Activated CD8-positive, alpha-beta memory T cell treated with anti-CD3 and anti-CD28 coated beads, Interleukin-2, amount 50 U/mL, for 1 hour (primary cell): Measurements from ENCODE around the gene EN2.

Source experiments
- DNase-seq: peaks from one replicate; pipeline ENCODE4 v3.0.0-alpha.2; 2020; ENCODE audit errors: extremely low read depth

Gene EN2

GRCh38 chr7:155508376-155509358 is 50.7 kb downstream of the EN2 start:
- DNase-seq: no peak

- no peak for DNase-seq
These were observed 51.4 kb downstream of the EN2 start for GRCh38 chr7:155509359-155509724.

- no peak for DNase-seq
These were observed 52.0 kb downstream of the EN2 start for GRCh38 chr7:155509725-155510551.

- DNase-seq: no peak
These were observed 53.2 kb downstream of the EN2 start for GRCh38 chr7:155510975-155511701.

GRCh38 chr7:155511702-155511996 is 53.7 kb downstream of the EN2 start:
- DNase-seq: no peak

- no peak for DNase-seq
These were observed 54.4 kb downstream of the EN2 start for GRCh38 chr7:155512246-155512887.

GRCh38 chr7:155513543-155514285 is 55.8 kb downstream of the EN2 start:
- no peak for DNase-seq

- DNase-seq: no peak
These were observed 56.4 kb downstream of the EN2 start for GRCh38 chr7:155514296-155514695.
